ENCODE results near the gene MYO1G.

The MYO1G gene

DNA sequence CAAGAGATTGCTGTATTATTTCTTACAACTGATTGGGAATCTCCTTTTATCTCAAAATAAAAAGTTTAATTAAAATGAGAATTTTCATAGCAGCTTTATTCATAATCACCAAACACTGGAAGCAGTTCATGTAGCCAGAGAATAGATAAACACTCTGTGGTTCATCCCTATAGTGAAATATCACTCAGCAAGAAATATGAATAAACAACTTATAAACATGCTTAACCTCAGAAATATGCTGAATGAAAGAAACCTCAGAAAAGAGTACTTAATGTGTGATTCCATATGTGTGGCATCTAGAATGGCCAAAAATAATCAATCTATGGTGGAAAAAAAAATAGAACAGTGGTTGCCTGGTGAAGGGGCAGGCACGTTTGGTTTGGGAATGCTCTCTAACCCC is 33.3 kb downstream of the MYO1G start:
- DNase-seq (ENCODE audit: low read depth in 1 of 2, low spot score in 1 of 2): no peak
- Histone ChIP-seq H3K27ac (replicated peaks) (no peak overlapping the region), H3K27me3 (ENCODE audit: insufficient read depth, poor library complexity, severe bottlenecking) (no peaks in the 10 kb centered on the region), H3K4me3 (replicated peaks; ENCODE audit: insufficient read depth, low read length) (no peak overlapping the region)
- TF ChIP-seq SPI1 (IDR thresholded peaks at IDR 0.05; ENCODE audit: borderline replicate concordance, low read depth) (no peak), GABPA (IDR thresholded peaks at IDR 0.05; ENCODE audit: low read depth) (no peak), POLR2AphosphoS5 (IDR thresholded peaks at IDR 0.05; ENCODE audit: low read depth) (no peak)
- TF ChIP-seq, protein P1, sequence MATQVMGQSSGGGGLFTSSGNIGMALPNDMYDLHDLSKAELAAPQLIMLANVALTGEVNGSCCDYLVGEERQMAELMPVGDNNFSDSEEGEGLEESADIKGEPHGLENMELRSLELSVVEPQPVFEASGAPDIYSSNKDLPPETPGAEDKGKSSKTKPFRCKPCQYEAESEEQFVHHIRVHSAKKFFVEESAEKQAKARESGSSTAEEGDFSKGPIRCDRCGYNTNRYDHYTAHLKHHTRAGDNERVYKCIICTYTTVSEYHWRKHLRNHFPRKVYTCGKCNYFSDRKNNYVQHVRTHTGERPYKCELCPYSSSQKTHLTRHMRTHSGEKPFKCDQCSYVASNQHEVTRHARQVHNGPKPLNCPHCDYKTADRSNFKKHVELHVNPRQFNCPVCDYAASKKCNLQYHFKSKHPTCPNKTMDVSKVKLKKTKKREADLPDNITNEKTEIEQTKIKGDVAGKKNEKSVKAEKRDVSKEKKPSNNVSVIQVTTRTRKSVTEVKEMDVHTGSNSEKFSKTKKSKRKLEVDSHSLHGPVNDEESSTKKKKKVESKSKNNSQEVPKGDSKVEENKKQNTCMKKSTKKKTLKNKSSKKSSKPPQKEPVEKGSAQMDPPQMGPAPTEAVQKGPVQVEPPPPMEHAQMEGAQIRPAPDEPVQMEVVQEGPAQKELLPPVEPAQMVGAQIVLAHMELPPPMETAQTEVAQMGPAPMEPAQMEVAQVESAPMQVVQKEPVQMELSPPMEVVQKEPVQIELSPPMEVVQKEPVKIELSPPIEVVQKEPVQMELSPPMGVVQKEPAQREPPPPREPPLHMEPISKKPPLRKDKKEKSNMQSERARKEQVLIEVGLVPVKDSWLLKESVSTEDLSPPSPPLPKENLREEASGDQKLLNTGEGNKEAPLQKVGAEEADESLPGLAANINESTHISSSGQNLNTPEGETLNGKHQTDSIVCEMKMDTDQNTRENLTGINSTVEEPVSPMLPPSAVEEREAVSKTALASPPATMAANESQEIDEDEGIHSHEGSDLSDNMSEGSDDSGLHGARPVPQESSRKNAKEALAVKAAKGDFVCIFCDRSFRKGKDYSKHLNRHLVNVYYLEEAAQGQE (IDR thresholded peaks at IDR 0.05; ENCODE audit: insufficient replicate concordance, low read depth): no peak
- TF ChIP-seq, protein P2, sequence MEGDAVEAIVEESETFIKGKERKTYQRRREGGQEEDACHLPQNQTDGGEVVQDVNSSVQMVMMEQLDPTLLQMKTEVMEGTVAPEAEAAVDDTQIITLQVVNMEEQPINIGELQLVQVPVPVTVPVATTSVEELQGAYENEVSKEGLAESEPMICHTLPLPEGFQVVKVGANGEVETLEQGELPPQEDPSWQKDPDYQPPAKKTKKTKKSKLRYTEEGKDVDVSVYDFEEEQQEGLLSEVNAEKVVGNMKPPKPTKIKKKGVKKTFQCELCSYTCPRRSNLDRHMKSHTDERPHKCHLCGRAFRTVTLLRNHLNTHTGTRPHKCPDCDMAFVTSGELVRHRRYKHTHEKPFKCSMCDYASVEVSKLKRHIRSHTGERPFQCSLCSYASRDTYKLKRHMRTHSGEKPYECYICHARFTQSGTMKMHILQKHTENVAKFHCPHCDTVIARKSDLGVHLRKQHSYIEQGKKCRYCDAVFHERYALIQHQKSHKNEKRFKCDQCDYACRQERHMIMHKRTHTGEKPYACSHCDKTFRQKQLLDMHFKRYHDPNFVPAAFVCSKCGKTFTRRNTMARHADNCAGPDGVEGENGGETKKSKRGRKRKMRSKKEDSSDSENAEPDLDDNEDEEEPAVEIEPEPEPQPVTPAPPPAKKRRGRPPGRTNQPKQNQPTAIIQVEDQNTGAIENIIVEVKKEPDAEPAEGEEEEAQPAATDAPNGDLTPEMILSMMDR (IDR thresholded peaks at IDR 0.05; ENCODE audit: insufficient read depth, low read length): no peak

DNA sequence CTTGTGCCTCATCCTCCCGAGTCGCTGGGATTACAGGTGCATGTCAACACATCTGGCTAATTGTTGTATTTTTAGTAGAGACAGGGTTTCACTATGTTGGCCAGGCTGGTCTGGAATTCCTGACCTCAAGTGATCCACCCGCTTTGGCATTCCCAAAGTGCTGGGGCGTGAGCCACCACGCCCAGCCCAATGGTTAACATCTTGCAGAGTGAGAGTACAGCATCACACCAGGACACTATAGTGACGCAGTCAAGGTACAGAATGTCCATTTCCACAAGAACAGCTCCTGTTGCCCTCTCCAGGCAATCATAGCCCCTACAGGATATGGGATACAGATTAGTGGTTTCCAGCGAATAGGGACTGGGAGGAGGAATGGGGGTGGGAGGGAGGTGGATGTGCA is 34.0 kb downstream of the MYO1G start:
- Histone ChIP-seq H3K4me3 (replicated peaks; ENCODE audit: insufficient read depth, low read length) (no peak overlapping the region), H3K27ac (replicated peaks) (no peak overlapping the region), H3K27me3 (ENCODE audit: insufficient read depth, poor library complexity, severe bottlenecking) (no peaks in the 10 kb centered on the region)
- TF ChIP-seq, protein P2 (IDR thresholded peaks at IDR 0.05; ENCODE audit: insufficient read depth, low read length): no peak
- TF ChIP-seq SPI1 (IDR thresholded peaks at IDR 0.05; ENCODE audit: borderline replicate concordance, low read depth) (no peak), GABPA (IDR thresholded peaks at IDR 0.05; ENCODE audit: low read depth) (no peak), POLR2AphosphoS5 (IDR thresholded peaks at IDR 0.05; ENCODE audit: low read depth) (no peak)
- TF ChIP-seq, protein P1 (IDR thresholded peaks at IDR 0.05; ENCODE audit: insufficient replicate concordance, low read depth): no peak
- no peak for DNase-seq (ENCODE audit: low read depth in 1 of 2, low spot score in 1 of 2)

DNA sequence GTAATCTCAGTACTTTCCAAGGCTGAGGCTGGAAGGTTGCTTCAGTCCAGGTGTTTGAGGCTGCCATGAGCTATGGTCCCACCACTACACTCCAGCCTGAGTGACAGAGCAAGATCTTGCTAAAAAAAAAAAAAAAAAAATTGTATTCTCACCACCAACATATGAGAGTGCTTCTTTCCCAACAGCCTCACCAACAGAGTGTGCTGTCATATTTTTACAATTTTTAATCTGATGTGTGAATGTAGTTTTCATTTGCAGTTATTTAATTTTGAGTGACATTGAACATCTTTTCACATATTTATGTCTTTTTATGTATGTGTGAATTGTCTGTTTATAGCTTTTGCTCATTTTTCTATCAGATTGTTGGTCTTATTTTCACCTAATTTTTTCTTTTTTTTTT is 35.2 kb downstream of the MYO1G start:
- TF ChIP-seq SPI1 (IDR thresholded peaks at IDR 0.05; ENCODE audit: borderline replicate concordance, low read depth) (no peak), POLR2AphosphoS5 (IDR thresholded peaks at IDR 0.05; ENCODE audit: low read depth) (no peak), GABPA (IDR thresholded peaks at IDR 0.05; ENCODE audit: low read depth) (no peak)
- TF ChIP-seq, protein P1 (IDR thresholded peaks at IDR 0.05; ENCODE audit: insufficient replicate concordance, low read depth): no peak
- TF ChIP-seq, protein P2 (IDR thresholded peaks at IDR 0.05; ENCODE audit: insufficient read depth, low read length): no peak
- H3K27ac ChIP-seq (replicated peaks): no peak overlapping the region
- no peak overlapping the region for H3K4me3 ChIP-seq (replicated peaks; ENCODE audit: insufficient read depth, low read length)
- DNase-seq (ENCODE audit: low read depth in 1 of 2, low spot score in 1 of 2): no peak
- H3K27me3 ChIP-seq (ENCODE audit: insufficient read depth, poor library complexity, severe bottlenecking): no peaks in the 10 kb centered on the region

Data from HL-60 (cell line).